ENCODE data around the gene RECQL.

- TF ChIP-seq BACH1 (IDR thresholded peaks at IDR 0.05; ENCODE audit: low read length): no peak
- no peak for TF ChIP-seq POLR2A (IDR thresholded peaks at IDR 0.05; ENCODE audit: control extremely low read depth in 1 of 2, low read depth in 2 of 2, low read length in 2 of 2)
- no peak for TF ChIP-seq CTCF (IDR thresholded peaks at IDR 0.05; ENCODE audit: control extremely low read depth in 1 of 3, insufficient read depth in 1 of 3, low read depth in 1 of 3, low read length in 3 of 3)
- no peak for TF ChIP-seq TAF1 (IDR thresholded peaks at IDR 0.05; ENCODE audit: low read depth, low read length)
- no peak for TF ChIP-seq ATF3 (IDR thresholded peaks at IDR 0.05; ENCODE audit: insufficient read depth, low read depth, low read length)
- TF ChIP-seq TBP (IDR thresholded peaks at IDR 0.05; ENCODE audit: low read depth, low read length): no peak
- no peak for TF ChIP-seq GABPA (IDR thresholded peaks at IDR 0.05; ENCODE audit: borderline replicate concordance, insufficient read depth, low read length)
- no peak for TF ChIP-seq RAD21 (IDR thresholded peaks at IDR 0.05 in 1 of 2, conservative IDR thresholded peaks at IDR 0.05 in 1 of 2; ENCODE audit: low read depth in 2 of 2, low read length in 2 of 2)
- no peak for TF ChIP-seq ZNF274 (IDR thresholded peaks at IDR 0.05; ENCODE audit: borderline replicate concordance, extremely low read depth, low read length)
- TF ChIP-seq MAFK (IDR thresholded peaks at IDR 0.05; ENCODE audit: low read depth, low read length): no peak
- TF ChIP-seq CREB1 (IDR thresholded peaks at IDR 0.05): no peak
- TF ChIP-seq CHD1 (IDR thresholded peaks at IDR 0.05; ENCODE audit: low read depth, low read length): no peak
Observed at GRCh38 chr12:21526721-21527345, 25.4 kb upstream of the RECQL start.

Measured in H1 (cell line).